HepG2 (cell line): Measurements from ENCODE around the gene C3orf22. TPM values are rescaled to one million over a fixed set of nuclear protein-coding genes. Genes with fewer than 3 reads are reported as not detected.

Source experiments
- ATF1 ChIP-seq: IDR thresholded peaks from 2 replicates; pipeline ENCODE4 v1.6.1; 2016; ENCODE audit warnings: mild to moderate bottlenecking, control low read depth
- CBX2 ChIP-seq, 2 experiments: fragments of 200-600 bp in 1 of 2; sonication (generic); formaldehyde crosslinking in 1 of 2; IDR thresholded peaks; 2 replicates each; pipeline versions ENCODE4 v1.7.0 to v1.8.1; 2018 to 2022; ENCODE audit warnings: low read depth in 2 of 2, low read length in 1 of 2, mild to moderate bottlenecking in 1 of 2, missing genetic modification reagents in 1 of 2
- FLYWCH1 ChIP-seq: sonication (generic); formaldehyde crosslinking; IDR thresholded peaks from 2 replicates; pipeline ENCODE4 v1.8.1; 2023; ENCODE audit warnings: mild to moderate bottlenecking, missing genetic modification reagents
- HNF4G ChIP-seq, 2 experiments: sonication (generic) in 1 of 2; formaldehyde crosslinking in 1 of 2; IDR thresholded peaks; 2 replicates each; pipeline versions ENCODE4 v1.4.0 to v1.6.1; 2011 to 2020; ENCODE audit warnings: borderline replicate concordance in 2 of 2, low read depth in 2 of 2, mild to moderate bottlenecking in 2 of 2, low read length in 1 of 2, missing genetic modification reagents in 1 of 2, moderate library complexity in 1 of 2
- HNRNPUL1 ChIP-seq: fragments of 200-400 bp; formaldehyde crosslinking; IDR thresholded peaks from 2 replicates; pipeline ENCODE4 v1.6.1; 2017; ENCODE audit warnings: low read depth, mild to moderate bottlenecking, low read length, moderate library complexity
- JARID2 ChIP-seq: sonication (generic); formaldehyde crosslinking; IDR thresholded peaks from 2 replicates; pipeline ENCODE4 v1.8.1; 2023; ENCODE audit warnings: missing genetic modification reagents, inconsistent platforms; ENCODE audit not compliant: insufficient replicate concordance
- MAF1 ChIP-seq: sonication (generic); formaldehyde crosslinking; IDR thresholded peaks from 2 replicates; pipeline ENCODE4 v1.5.0; 2020; ENCODE audit warnings: missing genetic modification reagents, borderline replicate concordance
- MTA1 ChIP-seq: sonication (generic); formaldehyde crosslinking; IDR thresholded peaks from 2 replicates; pipeline ENCODE4 v1.4.0; 2020; ENCODE audit warnings: missing genetic modification reagents, mild to moderate bottlenecking, borderline replicate concordance
- MXI1 ChIP-seq: IDR thresholded peaks from 3 replicates; pipeline ENCODE4 v1.6.1; 2012; ENCODE audit warnings: low read depth, low read length, inconsistent platforms, borderline replicate concordance
- NCOA5 ChIP-seq: sonication (generic); formaldehyde crosslinking; IDR thresholded peaks from 2 replicates; pipeline ENCODE4 v1.4.0; 2020; ENCODE audit warnings: missing genetic modification reagents
- PAF1 ChIP-seq: IDR thresholded peaks from 2 replicates; pipeline ENCODE4 v1.6.1; 2016; ENCODE audit warnings: missing genetic modification reagents, missing compliant biosample characterization
- PTBP1 ChIP-seq: fragments of 200-400 bp; formaldehyde crosslinking; IDR thresholded peaks from 2 replicates; pipeline ENCODE4 v1.6.1; 2018; ENCODE audit warnings: low read length, low read depth; ENCODE audit not compliant: poor library complexity, severe bottlenecking
- SAP130 ChIP-seq: IDR thresholded peaks from 2 replicates; pipeline ENCODE4 v1.6.1; 2016; ENCODE audit warnings: low read depth
- TRIM24 ChIP-seq: sonication (generic); formaldehyde crosslinking; IDR thresholded peaks from 2 replicates; pipeline ENCODE4 v1.8.0; 2022; ENCODE audit warnings: mild to moderate bottlenecking, missing genetic modification reagents
- ZBTB26 ChIP-seq: IDR thresholded peaks from 2 replicates; pipeline ENCODE4 v1.6.1; 2016; ENCODE audit warnings: missing compliant biosample characterization, missing genetic modification reagents, borderline replicate concordance
- ZNF138 ChIP-seq: sonication (generic); formaldehyde crosslinking; IDR thresholded peaks from 2 replicates; pipeline ENCODE4 v1.5.0; 2020; ENCODE audit warnings: mild to moderate bottlenecking, low read depth, missing genetic modification reagents
- ZNF333 ChIP-seq: sonication (generic); formaldehyde crosslinking; IDR thresholded peaks from 2 replicates; pipeline ENCODE4 v1.4.0; 2020; ENCODE audit warnings: mild to moderate bottlenecking, missing genetic modification reagents, borderline replicate concordance
- ZNF343 ChIP-seq: sonication (generic); formaldehyde crosslinking; IDR thresholded peaks from 2 replicates; pipeline ENCODE4 v1.4.0; 2020; ENCODE audit warnings: mild to moderate bottlenecking, missing genetic modification reagents
- ZNF432 ChIP-seq: sonication (generic); formaldehyde crosslinking; IDR thresholded peaks from 2 replicates; pipeline ENCODE4 v1.5.0; 2020; ENCODE audit warnings: missing genetic modification reagents, mild to moderate bottlenecking, borderline replicate concordance
- ZNF672 ChIP-seq: sonication (generic); formaldehyde crosslinking; IDR thresholded peaks from 2 replicates; pipeline ENCODE4 v1.8.1; 2022; ENCODE audit warnings: missing genetic modification reagents
- ZNF746 ChIP-seq: sonication (generic); formaldehyde crosslinking; IDR thresholded peaks from 2 replicates; pipeline ENCODE4 v1.8.0; 2022; ENCODE audit warnings: mild to moderate bottlenecking, missing genetic modification reagents
- ZNF780A ChIP-seq: sonication (generic); formaldehyde crosslinking; IDR thresholded peaks from 2 replicates; pipeline ENCODE4 v1.8.0; 2022; ENCODE audit warnings: mild to moderate bottlenecking, missing genetic modification reagents, moderate library complexity
- ZNF790 ChIP-seq: sonication (generic); formaldehyde crosslinking; IDR thresholded peaks from 2 replicates; pipeline ENCODE4 v1.8.0; 2022; ENCODE audit warnings: missing genetic modification reagents, mild to moderate bottlenecking, borderline replicate concordance
- polyA plus RNA-seq, 8 experiments: library from polyadenylated mRNA; depleted of rRNA in 3 of 8; stranded (reverse) in 7 of 8; unstranded in 1 of 8; fragments of >200 nt; fragmentation: Illumina TruSeq in 4 of 8; extraction: Trizol in 4 of 8; gene quantifications; 2 replicates each; pipeline versions ENCODE4 v1.2.1 to v1.2.3, GENCODE V29; 2011 to 2016; ENCODE audit warnings: low read depth in 4 of 8, missing spikeins in 1 of 8, mixed read lengths in 1 of 8; ENCODE audit not compliant: insufficient read depth in 1 of 8
- total RNA-seq, 5 experiments: library from RNA; depleted of rRNA; stranded (reverse); fragments of >200 nt; fragmentation: Illumina TruSeq; extraction: Trizol; gene quantifications; 2 replicates each; pipeline ENCODE4 v1.2.3, GENCODE V29; 2016; ENCODE audit warnings: low read depth in 1 of 5
- TF ChIP-seq, protein P1 (sequence below): sonication (generic); formaldehyde crosslinking; IDR thresholded peaks from 2 replicates; pipeline ENCODE4 v1.5.0; 2020; ENCODE audit warnings: mild to moderate bottlenecking, missing genetic modification reagents, borderline replicate concordance
- TF ChIP-seq, protein P2 (sequence below): IDR thresholded peaks from 2 replicates; pipeline ENCODE4 v1.6.1; 2016; ENCODE audit warnings: missing biosample characterization, missing genetic modification reagents, low read depth

C3orf22 gene
- total and polyA plus RNA-seq, 2 of the 13 experiments (the other 11 are each of a cell fraction or from before 2014, with no cell fraction given): not detected

GRCh38 chr3:126528800-126529541 is 29.8 kb downstream of the C3orf22 start (continued):
- TF ChIP-seq FLYWCH1 (CRISPR knock-in tag) (no peak), HNF4G (IDR thresholded peaks at IDR 0.05; ENCODE audit: borderline replicate concordance, low read depth, low read length) (peak; percentile 41; the same call in 1 of the 2 replicates), HNF4G (CRISPR knock-in tag; IDR thresholded peaks at IDR 0.05; ENCODE audit: borderline replicate concordance, low read depth) (peak; percentile 73; the same call in 1 of the 2 replicates), ZNF333 (CRISPR knock-in tag) (no peak), ZBTB26 (0 out of 2 replicates have a peak, but pooled peaks have one; percentile 26), ZNF746 (CRISPR knock-in tag) (peak; percentile 81), MAF1 (no peak), ZNF343 (no peak), SAP130 (CRISPR knock-in tag) (peak; percentile 85), HNRNPUL1 (no peak), MXI1 (peak; percentile 81; the same call in 2 of the 3 replicates), PAF1 (no peak; the same call in 1 of the 2 replicates), CBX2 (IDR thresholded peaks at IDR 0.05; ENCODE audit: low read depth, low read length) (no peak), CBX2 (CRISPR knock-in tag; IDR thresholded peaks at IDR 0.05; ENCODE audit: low read depth) (no peak), ZNF780A (peak; percentile 89), ZNF432 (CRISPR knock-in tag) (no peak), JARID2 (CRISPR knock-in tag) (peak; percentile 70), TRIM24 (no peak), ZNF138 (CRISPR knock-in tag) (0 out of 2 replicates have a peak, but pooled peaks have one; percentile 41), PTBP1 (no peak), ATF1 (CRISPR knock-in tag) (no peak), ZNF672 (CRISPR knock-in tag) (no peak), ZNF790 (no peak), MTA1 (CRISPR knock-in tag) (peak; percentile 83), NCOA5 (no peak)
- TF ChIP-seq, protein P1, sequence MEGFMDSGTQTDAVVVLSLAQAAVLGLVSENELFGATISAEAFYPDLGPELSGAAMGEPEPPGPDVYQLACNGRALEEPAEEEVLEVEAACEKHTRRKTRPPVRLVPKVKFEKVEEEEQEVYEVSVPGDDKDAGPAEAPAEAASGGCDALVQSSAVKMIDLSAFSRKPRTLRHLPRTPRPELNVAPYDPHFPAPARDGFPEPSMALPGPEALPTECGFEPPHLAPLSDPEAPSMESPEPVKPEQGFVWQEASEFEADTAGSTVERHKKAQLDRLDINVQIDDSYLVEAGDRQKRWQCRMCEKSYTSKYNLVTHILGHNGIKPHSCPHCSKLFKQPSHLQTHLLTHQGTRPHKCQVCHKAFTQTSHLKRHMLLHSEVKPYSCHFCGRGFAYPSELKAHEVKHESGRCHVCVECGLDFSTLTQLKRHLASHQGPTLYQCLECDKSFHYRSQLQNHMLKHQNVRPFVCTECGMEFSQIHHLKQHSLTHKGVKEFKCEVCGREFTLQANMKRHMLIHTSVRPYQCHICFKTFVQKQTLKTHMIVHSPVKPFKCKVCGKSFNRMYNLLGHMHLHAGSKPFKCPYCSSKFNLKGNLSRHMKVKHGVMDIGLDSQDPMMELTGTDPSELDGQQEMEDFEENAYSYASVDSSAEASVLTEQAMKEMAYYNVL (CRISPR knock-in tag): peak; percentile 80
- TF ChIP-seq, protein P2, sequence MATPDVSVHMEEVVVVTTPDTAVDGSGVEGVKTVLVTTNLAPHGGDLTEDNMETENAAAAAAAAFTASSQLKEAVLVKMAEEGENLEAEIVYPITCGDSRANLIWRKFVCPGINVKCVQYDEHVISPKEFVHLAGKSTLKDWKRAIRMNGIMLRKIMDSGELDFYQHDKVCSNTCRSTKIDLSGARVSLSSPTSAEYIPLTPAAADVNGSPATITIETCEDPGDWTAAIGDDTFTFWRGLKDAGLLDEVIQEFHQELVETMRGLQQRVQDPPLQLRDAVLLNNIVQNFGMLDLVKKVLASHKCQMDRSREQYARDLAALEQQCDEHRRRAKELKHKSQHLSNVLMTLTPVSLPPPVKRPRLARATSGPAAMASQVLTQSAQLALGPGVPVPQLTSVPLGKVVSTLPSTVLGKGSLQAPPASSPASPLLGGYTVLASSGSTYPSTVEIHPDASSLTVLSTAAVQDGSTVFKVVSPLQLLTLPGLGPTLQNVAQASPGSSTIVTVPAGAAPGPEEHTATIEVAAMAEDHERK (CRISPR knock-in tag): no peak
